ENCODE data around the gene NEUROD4.
A peak's percentile ranks its signal among the peaks of the same experiment; 100 is the strongest.

The NEUROD4 gene

DNA sequence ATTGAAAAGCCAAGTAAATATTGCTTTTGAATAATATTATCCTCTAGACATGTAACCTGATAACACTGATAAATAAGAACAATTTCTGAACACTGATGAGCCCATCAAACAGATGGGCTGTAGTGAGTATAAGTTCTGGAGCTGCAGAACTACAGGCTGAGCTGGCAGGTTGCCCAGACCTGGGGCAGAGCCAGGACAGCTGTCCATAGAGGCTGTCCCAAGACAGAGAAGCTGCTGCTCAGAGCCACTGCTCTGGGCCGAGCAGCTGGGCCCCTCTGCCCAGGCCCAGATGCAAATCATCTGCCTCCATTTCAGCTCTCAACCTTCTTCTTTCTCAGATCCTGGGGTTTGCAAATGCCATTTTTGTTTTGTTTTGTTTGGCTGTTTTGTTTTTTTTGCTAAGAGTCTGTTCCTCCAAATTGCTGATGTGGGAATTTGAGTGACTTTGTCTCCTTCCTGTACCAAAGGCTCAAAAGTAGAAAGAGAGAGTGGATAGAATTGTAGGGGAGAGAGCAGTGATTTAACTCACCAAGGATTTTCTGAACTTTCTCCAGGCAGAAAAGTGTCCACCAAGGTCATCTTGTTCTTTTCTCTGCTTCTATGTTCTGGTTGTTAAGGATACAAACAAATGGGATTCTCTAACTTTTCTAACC lies 31.2 kb upstream of the NEUROD4 start:
- peak; percentile 93 for DNase-seq
- TF ChIP-seq GATA1 (IDR thresholded peaks at IDR 0.05; ENCODE audit: low read depth, low read length) = no peak
- no peak for TF ChIP-seq POLR2A (IDR thresholded peaks at IDR 0.05; ENCODE audit: low read length)

DNA sequence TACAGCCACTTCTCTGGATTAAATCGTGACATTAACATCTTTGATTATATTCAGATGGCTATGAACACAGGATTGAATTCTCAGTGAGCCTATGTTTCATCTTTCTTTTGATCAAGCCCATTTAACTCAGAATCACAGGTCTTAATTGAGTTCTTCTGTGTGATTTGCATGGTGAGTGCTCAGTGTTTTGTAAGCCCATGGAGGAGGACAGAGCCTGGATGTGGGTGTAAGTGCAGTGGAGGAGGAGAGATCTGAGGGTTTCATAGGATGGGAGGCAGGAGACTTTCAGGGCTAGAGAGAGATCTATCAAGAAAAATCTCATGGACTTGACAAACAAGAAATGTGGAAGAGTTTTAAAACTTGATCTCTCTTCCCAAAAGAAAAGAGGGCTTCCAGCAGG lies 29.9 kb upstream of the NEUROD4 start:
- TF ChIP-seq GATA1 (IDR thresholded peaks at IDR 0.05; ENCODE audit: low read depth, low read length) (no peak), POLR2A (IDR thresholded peaks at IDR 0.05; ENCODE audit: low read length) (no peak)
- DNase-seq = no peak

DNA sequence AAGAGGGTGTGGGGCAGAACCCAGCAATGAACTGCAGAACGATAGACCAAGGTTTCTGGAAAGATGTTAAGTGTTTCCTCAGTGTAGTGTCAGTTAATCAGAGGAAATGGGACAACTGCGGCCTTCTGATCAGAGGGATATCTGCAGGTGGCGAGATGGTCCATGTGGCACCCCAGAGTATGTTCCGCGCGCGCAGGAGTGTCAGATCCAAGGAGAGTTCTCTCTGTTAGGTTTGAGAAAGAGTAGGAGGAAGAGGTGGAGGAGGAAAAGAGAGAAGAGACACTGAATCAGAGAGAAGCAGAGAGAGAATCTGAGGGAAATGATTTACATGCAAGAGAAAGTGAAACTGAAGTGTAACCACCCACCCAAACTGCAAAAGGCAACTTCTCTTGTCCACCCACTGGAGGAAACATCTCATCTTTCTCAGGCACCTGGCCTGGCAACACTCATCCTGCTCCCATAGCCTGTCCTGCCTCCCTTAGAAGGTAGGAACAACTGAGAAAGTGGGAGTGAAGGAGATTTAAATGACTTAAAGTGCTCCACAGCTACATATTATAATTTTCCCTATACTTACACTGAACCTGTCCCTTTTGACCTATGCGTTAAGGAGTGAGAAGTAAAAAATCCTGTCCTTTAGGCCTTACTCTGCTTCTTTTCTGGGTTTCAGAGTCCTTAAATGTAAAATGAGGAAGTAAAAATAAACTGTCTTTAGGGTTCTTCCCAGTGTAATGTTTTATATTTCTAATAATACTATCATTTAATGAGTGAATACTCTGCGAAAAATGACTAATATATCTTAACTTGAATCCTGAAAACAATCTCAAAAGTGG lies 28.4 kb upstream of the NEUROD4 start:
- DNase-seq = peak; percentile 34 to 52

DNA sequence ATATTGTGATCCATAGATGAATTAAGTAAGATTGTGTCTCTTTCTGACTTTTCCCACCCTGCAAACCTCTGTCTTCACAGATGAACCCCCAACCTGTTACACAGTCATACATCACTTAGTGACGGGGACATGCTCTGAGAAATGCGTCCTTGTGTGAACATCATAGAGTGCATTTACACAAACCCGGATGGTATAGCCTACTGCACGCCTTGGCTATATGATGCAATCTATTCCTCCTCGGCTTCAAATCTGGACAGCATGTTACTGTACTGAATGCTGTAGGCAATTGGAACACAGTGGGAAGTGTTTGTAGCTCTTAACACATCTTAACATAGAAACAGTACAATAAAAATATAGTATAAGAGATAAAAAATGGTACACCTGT lies 27.8 kb upstream of the NEUROD4 start:
- no peak for TF ChIP-seq GATA1 (IDR thresholded peaks at IDR 0.05; ENCODE audit: low read depth, low read length)
- no peak for TF ChIP-seq POLR2A (IDR thresholded peaks at IDR 0.05; ENCODE audit: low read length)

More for the DNA sequence above, 28.4 kb upstream of the NEUROD4 start:
- TF ChIP-seq GATA1 (IDR thresholded peaks at IDR 0.05; ENCODE audit: low read depth, low read length) (no peak), POLR2A (IDR thresholded peaks at IDR 0.05; ENCODE audit: low read length) (no peak)

DNA sequence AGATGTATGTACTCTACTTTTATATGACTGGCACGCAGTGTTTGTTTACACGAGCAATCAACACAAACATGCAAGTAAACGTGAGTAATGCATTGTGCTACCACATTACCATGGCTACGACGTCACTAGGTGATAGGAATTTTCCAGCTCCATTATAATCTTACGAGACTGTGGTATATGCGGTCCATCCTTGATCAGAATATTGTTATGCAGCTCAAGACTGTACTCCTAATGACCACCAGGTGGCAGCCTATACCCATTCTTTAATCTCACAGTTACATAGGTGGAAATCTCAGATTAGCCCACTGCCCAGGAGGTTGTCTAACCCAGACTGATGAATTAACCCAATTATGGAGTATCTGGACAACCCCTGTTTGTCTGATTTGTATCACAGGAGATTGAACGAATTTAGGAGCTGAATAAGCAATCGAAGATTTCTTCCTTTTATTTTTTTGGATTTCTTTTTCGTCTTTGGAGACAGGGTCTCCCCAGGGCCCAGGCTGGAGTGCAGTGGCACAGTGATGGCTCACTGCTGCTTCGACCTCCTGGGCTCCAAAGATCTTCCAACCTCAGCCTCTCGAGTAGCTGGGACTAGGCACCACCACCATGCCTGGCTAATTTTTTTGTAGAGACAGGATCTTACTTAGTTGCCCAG lies 26.5 kb upstream of the NEUROD4 start:
- DNase-seq = peak; percentile 76 to 87
- TF ChIP-seq GATA1 (IDR thresholded peaks at IDR 0.05; ENCODE audit: low read depth, low read length) (no peak), POLR2A (IDR thresholded peaks at IDR 0.05; ENCODE audit: low read length) (no peak)

More for the DNA sequence above, 27.8 kb upstream of the NEUROD4 start:
- no peak for DNase-seq

DNA sequence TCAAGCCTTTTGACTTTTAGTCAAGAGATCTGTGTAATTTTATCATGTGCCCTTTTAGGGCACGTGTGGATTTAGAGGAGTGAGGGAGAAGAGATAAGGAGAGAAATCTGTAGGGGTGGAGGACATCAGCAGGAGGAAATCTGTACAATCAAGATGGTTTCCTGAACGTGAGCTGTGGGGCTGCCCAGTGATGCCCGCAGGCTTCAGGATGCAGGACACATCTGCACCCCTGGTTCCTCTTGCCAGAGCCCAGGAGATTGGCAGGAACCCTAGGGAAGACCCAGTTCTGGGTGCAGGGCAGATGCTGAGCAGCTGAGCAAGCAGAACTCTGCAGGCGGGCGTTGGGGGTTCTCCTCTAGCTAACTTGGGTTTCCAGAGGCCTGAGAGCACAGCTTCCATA lies 23.6 kb upstream of the NEUROD4 start:
- TF ChIP-seq POLR2A (IDR thresholded peaks at IDR 0.05; ENCODE audit: low read length) = no peak
- peak in 1 of 2 experiments; percentile 5 for DNase-seq

DNA sequence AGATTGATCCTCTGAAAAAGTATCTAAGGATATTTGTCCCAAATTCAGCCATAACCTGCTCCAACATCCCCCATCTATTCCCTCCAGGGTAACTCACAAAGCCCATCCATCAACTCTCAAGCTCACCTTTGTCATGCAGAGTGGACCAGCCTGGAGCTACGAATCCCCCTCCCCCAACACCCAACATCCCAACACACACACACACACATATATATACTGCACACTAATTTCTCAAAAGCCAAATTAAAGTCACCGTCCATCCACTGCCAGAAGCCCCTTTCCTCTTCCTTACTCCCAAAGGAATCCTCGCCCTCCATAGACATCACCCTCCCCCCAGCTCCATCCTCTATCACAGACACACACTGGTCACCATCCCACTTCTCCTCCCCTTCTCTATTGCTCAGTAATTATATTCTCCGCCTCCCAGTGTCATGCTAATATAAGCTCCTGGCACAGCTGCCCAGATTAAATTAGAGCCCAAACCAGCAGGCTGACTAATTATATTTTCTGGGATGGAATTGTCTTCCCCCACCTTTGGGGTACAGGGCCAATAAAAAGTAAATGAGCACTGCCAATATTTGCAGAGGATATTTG lies 21.7 kb upstream of the NEUROD4 start:
- TF ChIP-seq POLR2A (IDR thresholded peaks at IDR 0.05; ENCODE audit: low read length) (no peak), GATA1 (IDR thresholded peaks at IDR 0.05; ENCODE audit: low read depth, low read length) (no peak)
- no peak for DNase-seq

DNA sequence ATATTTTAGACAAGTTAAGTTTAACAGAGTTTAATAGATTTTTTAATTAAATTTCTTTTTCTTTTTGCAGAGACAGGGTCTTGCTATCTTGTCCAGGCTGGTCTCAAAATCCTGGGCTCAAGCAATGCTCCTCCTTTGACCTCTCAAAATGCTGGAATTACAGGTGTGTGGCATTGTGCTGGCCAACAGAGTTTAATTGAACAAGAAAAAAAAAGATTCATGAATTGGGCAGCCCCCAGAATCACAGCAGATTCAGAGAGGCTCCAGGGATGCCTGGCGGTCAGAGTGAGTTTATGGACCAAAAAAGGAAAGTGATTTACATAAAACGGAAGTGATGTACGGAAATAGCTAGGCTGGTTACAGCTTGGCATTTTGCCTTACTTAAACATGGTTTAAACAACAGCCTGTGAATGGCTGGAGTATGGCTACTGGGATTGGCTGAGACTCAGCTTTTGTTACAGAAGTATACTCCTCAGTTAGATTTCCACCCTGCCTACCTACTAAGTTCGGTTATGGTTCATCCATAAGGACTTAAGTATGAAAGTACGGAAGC lies 20.7 kb upstream of the NEUROD4 start:
- DNase-seq = no peak
- TF ChIP-seq GATA1 (IDR thresholded peaks at IDR 0.05; ENCODE audit: low read depth, low read length) (no peak), POLR2A (IDR thresholded peaks at IDR 0.05; ENCODE audit: low read length) (no peak)

DNA sequence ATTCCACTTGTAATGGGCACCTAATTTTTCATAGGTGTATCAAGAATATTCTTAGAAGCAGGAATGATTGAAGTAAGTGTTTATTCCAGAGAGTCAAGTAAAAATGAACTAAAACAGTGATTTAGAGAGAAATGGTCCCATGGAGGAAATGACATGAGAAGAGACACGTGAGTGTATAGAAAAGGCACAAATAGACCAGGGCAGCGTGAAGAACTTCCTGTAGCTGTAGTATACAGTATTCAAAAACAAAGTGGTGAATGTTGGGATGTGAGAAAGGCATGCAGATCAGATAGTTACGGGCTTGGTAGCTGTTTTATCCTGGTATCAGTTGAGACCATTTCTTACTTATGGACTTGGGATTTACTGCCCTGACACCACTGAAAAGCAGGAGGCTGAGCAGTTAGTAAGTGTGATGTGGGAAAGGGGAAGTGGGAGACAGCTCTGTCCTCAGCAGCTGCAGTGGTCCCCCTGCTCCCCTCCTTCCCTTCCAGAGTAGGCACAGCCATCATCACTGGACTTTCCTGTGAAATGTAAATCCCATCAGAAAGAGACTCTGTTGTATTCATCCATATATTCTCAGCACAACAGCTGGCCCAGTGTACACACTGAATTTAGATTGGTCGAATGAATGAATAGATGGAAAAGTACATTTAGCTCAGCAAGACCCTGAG lies 18.4 kb upstream of the NEUROD4 start:
- TF ChIP-seq POLR2A (IDR thresholded peaks at IDR 0.05; ENCODE audit: low read length) = no peak
- TF ChIP-seq GATA1 (IDR thresholded peaks at IDR 0.05; ENCODE audit: low read depth, low read length) = no peak
- no peak for DNase-seq

DNA sequence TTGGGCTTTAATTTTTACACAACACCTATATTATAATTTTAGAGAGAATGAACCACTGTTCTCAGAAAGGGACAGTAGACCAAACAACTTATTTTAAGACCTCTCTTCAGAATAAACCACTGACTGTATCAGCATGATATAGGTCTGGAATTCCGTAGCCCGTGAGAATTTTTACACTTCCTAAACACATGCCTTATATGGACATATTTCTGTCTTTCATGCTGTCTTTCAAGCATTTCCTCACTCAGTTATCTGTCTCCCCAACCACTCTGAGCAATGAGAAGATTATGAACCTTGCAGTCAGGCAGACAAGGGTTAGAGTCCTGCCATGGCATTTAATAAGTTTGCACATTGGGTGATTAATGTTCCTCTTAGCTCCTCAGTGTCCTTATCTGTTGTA lies 17.4 kb upstream of the NEUROD4 start:
- DNase-seq = no peak
- TF ChIP-seq GATA1 (IDR thresholded peaks at IDR 0.05; ENCODE audit: low read depth, low read length) = no peak
- TF ChIP-seq POLR2A (IDR thresholded peaks at IDR 0.05; ENCODE audit: low read length) = no peak

DNA sequence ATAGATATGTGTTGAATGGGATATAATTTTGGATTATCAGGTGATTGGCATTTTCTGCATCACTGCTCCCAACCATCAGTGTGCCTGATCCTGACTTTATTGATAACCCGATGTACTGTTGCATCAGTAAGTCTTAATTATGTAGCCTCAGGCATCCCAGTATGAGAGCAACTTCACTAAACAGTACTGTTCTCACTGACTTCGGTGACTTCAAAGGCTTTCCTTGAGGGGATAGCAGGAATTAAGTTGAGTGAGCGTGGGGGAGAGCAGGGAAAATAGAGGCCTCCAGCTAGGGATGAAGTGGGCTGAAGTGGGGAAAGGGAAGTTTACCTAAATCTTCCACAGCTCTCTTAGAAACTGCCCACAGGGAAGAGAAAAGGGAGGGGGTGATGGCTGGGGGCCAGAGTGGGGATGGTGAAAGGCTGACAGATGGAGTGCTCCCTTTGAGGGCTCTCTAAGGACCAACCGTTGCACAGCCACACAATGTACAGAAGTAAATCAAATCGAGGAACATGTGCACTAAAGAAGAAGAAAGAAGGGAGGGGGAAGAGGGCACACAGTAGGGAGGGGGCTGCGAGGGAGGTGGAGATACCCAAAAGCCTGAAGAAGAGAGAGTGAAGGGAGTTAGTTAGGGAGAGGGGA lies 10.7 kb upstream of the NEUROD4 start:
- DNase-seq = no peak
- TF ChIP-seq GATA1 (IDR thresholded peaks at IDR 0.05; ENCODE audit: low read depth, low read length) (no peak), POLR2A (IDR thresholded peaks at IDR 0.05; ENCODE audit: low read length) (no peak)

DNA sequence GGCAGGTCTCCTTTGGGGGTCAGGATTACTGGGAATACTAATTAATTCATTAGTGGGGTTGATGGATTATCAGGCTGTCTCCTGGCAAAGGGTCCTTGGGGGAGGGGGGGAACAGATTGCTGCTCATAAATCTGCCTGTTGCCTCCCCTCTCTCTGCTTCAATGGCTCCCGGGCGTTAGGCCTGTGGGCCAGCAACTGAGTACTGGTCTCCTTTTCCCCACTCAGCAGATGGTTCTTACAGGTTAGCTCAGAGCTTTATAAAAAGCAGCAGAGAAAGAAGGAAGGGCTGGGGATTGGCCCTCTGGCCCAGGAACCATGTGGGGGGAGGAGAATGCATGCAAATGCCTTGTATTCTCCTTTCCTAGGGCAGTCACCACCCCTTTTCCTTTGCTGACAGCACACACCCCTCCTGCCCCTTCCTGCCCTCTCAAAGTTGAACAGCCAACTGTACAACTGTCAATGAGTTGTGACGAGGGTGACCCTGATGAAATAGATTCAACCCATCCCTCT lies 2.3 kb upstream of the NEUROD4 start:
- DNase-seq = no peak
- no peak for TF ChIP-seq GATA1 (IDR thresholded peaks at IDR 0.05; ENCODE audit: low read depth, low read length)
- TF ChIP-seq POLR2A (IDR thresholded peaks at IDR 0.05; ENCODE audit: low read length) = no peak

DNA sequence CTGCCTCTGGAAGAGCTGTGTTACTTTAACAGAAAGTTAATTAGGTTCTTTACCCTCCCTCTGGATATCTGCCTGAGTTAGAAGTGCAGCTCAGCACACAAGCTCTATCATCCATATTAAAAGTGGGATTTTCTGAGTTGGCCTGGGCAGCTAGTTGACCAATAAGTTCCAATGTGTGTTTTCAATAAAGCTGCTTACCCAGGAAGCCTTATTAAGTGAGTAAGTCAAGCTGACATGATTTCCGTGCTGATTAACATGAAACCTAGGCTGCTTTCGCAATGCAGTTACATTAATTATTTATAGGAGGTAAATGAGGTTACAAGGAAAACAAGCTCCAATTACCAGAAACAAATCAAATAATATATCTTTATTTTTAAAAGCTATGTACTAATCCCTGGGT lies 4.8 kb downstream of the NEUROD4 start:
- no peak for TF ChIP-seq POLR2A (IDR thresholded peaks at IDR 0.05; ENCODE audit: low read length)
- no peak for TF ChIP-seq GATA1 (IDR thresholded peaks at IDR 0.05; ENCODE audit: low read depth, low read length)
- no peak for DNase-seq
